ENCODE data around the gene PDE4B.

DNA sequence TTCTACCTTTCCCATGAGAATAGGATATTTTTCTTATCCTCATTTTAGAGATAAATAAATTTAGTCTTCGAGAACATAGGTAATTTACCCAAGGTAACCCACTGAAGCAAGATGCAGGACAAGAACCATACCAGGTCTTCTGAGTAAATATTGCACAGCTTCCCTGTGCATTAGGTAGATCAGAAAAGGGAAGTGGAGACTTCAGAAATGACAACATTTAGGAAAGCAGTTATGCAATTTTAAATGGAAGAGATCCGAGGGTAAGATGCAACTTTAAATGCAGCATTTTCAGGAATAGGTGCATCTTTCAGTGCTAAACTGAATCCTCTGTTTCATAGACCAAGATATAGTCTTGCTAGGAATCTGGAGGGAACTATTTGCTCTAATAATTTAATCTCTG is 534.9 kb downstream of the PDE4B start:
- TF ChIP-seq, protein P1, sequence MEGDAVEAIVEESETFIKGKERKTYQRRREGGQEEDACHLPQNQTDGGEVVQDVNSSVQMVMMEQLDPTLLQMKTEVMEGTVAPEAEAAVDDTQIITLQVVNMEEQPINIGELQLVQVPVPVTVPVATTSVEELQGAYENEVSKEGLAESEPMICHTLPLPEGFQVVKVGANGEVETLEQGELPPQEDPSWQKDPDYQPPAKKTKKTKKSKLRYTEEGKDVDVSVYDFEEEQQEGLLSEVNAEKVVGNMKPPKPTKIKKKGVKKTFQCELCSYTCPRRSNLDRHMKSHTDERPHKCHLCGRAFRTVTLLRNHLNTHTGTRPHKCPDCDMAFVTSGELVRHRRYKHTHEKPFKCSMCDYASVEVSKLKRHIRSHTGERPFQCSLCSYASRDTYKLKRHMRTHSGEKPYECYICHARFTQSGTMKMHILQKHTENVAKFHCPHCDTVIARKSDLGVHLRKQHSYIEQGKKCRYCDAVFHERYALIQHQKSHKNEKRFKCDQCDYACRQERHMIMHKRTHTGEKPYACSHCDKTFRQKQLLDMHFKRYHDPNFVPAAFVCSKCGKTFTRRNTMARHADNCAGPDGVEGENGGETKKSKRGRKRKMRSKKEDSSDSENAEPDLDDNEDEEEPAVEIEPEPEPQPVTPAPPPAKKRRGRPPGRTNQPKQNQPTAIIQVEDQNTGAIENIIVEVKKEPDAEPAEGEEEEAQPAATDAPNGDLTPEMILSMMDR (IDR thresholded peaks at IDR 0.05) = no peak
- no peak for TF ChIP-seq POLR2A (IDR thresholded peaks at IDR 0.05)
